GM12891 (cell line): ENCODE measurements around the gene ETV3.

Source experiments
- DNase-seq: peaks from one replicate; pipeline ENCODE4 v3.0.0; 2011; ENCODE audit warnings: low spot score; ENCODE audit not compliant: insufficient read length
- FAIRE-seq: peaks from 2 replicates; lab custom pipeline; 2011; peaks lifted over from hg19 to GRCh38; lab: Jason Lieb, UNC
- PAX5 ChIP-seq: IDR thresholded peaks from 2 replicates; pipeline ENCODE4 v1.6.1; 2011; ENCODE audit warnings: low read length, moderate library complexity, mild to moderate bottlenecking; ENCODE audit not compliant: insufficient read depth, severe bottlenecking
- POLR2A ChIP-seq: IDR thresholded peaks from 2 replicates; pipeline ENCODE4 v1.6.1; 2011; ENCODE audit warnings: low read depth, low read length, control low read depth
- POLR2AphosphoS5 ChIP-seq: IDR thresholded peaks from 2 replicates; pipeline ENCODE4 v1.6.1; 2011; ENCODE audit warnings: low read depth, low read length, control low read depth
- POU2F2 ChIP-seq: IDR thresholded peaks from 2 replicates; pipeline ENCODE4 v1.6.1; 2011; ENCODE audit warnings: low read depth, mild to moderate bottlenecking, control low read depth, low read length, moderate library complexity
- SPI1 ChIP-seq: IDR thresholded peaks from 2 replicates; pipeline ENCODE4 v1.6.1; 2011; ENCODE audit warnings: low read depth, low read length, control low read depth
- TAF1 ChIP-seq: IDR thresholded peaks from 2 replicates; pipeline ENCODE4 v1.6.1; 2011; ENCODE audit warnings: low read depth, low read length, control low read depth

The ETV3 gene

DNA sequence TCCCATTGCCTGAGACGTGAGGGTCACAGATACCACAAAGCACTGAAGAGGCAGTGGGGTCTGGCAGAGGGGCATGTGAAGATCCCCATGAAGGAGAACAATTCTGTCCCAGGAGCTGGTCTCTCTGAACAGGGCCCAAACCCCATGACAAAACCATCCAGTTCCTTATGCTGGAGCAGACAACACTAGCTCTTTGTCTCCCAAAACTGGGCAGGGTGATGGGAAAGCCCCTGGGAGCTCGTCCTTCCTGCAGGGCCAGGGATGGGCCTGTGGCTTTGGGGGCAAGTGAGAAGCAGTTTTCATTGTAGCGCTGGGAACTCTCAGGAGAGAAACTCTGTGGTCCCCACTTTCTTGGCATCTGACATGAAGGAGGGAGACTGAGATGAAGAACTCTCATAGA is 47.4 kb downstream of the ETV3 start:
- DNase-seq: no peak
- TF ChIP-seq POU2F2 (no peak), SPI1 (no peak), POLR2A (no peak), TAF1 (no peak), PAX5 (no peak), POLR2AphosphoS5 (no peak)
- FAIRE-seq: no peak

DNA sequence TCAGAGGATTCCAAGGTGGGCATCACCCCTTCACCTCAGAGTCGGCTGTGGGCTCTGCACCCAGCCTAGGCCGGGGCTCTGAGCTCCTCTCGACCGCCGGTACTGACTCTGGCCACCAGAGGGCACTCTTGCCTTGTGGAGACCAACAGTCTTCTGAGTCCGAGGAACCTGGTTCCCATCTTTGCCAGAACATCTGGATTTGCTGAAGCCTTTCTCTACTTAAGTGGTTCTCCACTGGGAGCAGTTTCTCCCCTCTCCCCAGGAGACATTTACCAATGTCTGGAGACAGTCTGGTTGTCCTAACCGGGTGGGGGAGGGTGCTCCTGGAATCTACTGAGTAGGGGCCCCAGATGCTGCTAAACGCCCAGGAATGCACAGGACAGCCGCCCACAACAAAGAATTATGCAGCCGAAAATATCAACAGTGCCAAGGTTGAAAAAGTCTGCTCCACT is 48.0 kb downstream of the ETV3 start:
- no peak for TF ChIP-seq TAF1
- TF ChIP-seq SPI1: no peak
- TF ChIP-seq POLR2AphosphoS5: no peak
- FAIRE-seq (peak; percentile 75), DNase-seq (peak; percentile 73)

- no peak for DNase-seq
- FAIRE-seq: no peak
- TF ChIP-seq PAX5 (no peak), SPI1 (no peak), TAF1 (no peak), POLR2A (no peak), POLR2AphosphoS5 (no peak), POU2F2 (no peak)
Observed at GRCh38 chr1:157089789-157090188, 48.4 kb downstream of the ETV3 start.

GRCh38 chr1:157088607-157089006 is 49.6 kb downstream of the ETV3 start:
- DNase-seq (no peak), FAIRE-seq (no peak)
- TF ChIP-seq PAX5 (no peak), SPI1 (no peak), POLR2A (no peak), TAF1 (no peak), POU2F2 (no peak), POLR2AphosphoS5 (no peak)

GRCh38 chr1:157087030-157087429 is 51.2 kb downstream of the ETV3 start:
- TF ChIP-seq POU2F2: no peak
- no peak for TF ChIP-seq PAX5
- no peak for TF ChIP-seq TAF1
- TF ChIP-seq POLR2AphosphoS5: no peak
- TF ChIP-seq SPI1: no peak
- TF ChIP-seq POLR2A: no peak
- no peak for DNase-seq
- FAIRE-seq: no peak

- no peak for DNase-seq
- no peak for FAIRE-seq
- TF ChIP-seq TAF1 (no peak), SPI1 (no peak), POU2F2 (no peak), PAX5 (no peak), POLR2A (no peak), POLR2AphosphoS5 (no peak)
Observed at GRCh38 chr1:157086299-157086698, 51.9 kb downstream of the ETV3 start.

DNA sequence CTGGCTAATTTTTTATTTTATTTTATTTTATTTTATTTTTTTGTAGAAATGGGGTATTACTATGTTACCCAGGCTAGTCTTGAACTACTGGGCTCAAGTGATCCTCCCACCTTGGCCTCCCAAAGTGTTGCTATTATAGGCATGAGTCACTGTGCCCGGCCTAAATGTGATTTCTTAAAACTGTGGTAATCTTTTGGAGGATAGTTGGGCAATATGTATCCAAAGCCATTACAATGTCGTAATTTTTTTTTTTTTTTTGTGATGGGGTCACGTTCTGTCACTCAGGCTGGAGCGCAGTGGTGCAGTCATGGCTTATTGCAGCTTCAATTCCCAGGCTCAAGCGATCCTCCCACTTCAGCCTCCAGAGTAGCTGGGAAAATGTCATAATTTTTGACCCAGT is 52.8 kb downstream of the ETV3 start:
- DNase-seq (no peak), FAIRE-seq (no peak)
- no peak for TF ChIP-seq TAF1
- no peak for TF ChIP-seq SPI1
- no peak for TF ChIP-seq POLR2AphosphoS5
- TF ChIP-seq PAX5: no peak
- TF ChIP-seq POLR2A: no peak
- no peak for TF ChIP-seq POU2F2

GRCh38 chr1:157084720-157085119 is 53.5 kb downstream of the ETV3 start:
- TF ChIP-seq POU2F2 (no peak), POLR2A (no peak), POLR2AphosphoS5 (no peak), PAX5 (no peak), SPI1 (no peak), TAF1 (no peak)
- FAIRE-seq (no peak), DNase-seq (no peak)

DNA sequence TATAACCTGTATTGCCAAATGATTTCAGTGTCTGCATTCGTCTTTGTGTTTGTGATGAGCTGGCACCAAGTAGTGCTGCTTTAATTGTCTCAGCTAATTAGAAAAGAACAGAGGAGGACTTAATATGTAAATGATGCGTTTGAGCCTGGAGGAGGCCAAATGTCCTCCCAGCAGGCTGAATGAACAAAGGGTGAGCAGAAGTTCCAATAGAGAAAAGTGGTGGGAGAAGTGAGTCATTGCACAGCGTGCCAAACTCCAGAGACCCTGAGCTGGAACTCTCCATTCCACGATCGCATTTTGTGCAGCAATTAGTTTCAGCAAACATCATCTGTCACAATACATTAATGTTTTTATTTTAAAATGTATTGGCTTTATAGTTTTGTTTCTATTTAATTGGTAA is 56.5 kb downstream of the ETV3 start:
- FAIRE-seq (no peak), DNase-seq (no peak)
- TF ChIP-seq TAF1 (no peak), SPI1 (no peak), POU2F2 (no peak), POLR2AphosphoS5 (no peak), POLR2A (no peak), PAX5 (no peak)

- TF ChIP-seq PAX5: no peak
- TF ChIP-seq POLR2AphosphoS5: no peak
- TF ChIP-seq TAF1: no peak
- TF ChIP-seq POLR2A: no peak
- no peak for TF ChIP-seq POU2F2
- TF ChIP-seq SPI1: no peak
- FAIRE-seq (no peak), DNase-seq (no peak)
Observed at GRCh38 chr1:157080714-157081113, 57.5 kb downstream of the ETV3 start.

DNA sequence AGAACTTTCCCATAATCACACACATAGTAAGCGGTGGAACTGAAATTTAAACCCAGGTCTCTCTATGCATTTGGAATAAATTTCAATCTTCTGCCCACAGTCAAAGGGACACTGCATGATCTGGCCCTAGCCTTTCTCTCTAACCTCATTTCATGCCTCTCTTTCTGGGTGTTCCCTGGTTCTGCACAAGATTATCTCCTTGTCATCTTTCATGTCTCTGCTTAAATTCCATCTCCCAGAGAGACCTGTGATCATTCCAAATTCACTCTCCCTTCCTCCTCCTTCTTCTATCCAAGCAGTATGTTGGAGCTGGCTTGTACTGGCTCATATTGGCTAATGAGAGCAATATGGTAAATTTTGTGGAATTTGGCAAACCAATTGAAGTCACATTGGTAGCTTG is 60.8 kb downstream of the ETV3 start:
- FAIRE-seq (no peak), DNase-seq (no peak)
- TF ChIP-seq TAF1: no peak
- TF ChIP-seq SPI1: no peak
- TF ChIP-seq POLR2AphosphoS5: no peak
- TF ChIP-seq PAX5: no peak
- no peak for TF ChIP-seq POLR2A
- TF ChIP-seq POU2F2: no peak
